Fibroblast of pulmonary artery (primary cell): ENCODE results near the gene REEP2.

ENCODE experiments used
- DNase-seq: peaks from one replicate; pipeline ENCODE4 v3.0.0-alpha.2; 2010; ENCODE audit warnings: low read depth
- H3K4me3 ChIP-seq: replicated peaks from 2 replicates; pipeline ENCODE4 v1.5.1; 2011; ENCODE audit warnings: low read depth, mild to moderate bottlenecking, control low read depth, low read length, moderate library complexity
- CTCF ChIP-seq: IDR thresholded peaks from 2 replicates; pipeline ENCODE4 v1.5.1; 2011; ENCODE audit warnings: mild to moderate bottlenecking, control low read depth, low read length, inconsistent platforms; ENCODE audit errors: missing control alignments

The REEP2 gene

DNA sequence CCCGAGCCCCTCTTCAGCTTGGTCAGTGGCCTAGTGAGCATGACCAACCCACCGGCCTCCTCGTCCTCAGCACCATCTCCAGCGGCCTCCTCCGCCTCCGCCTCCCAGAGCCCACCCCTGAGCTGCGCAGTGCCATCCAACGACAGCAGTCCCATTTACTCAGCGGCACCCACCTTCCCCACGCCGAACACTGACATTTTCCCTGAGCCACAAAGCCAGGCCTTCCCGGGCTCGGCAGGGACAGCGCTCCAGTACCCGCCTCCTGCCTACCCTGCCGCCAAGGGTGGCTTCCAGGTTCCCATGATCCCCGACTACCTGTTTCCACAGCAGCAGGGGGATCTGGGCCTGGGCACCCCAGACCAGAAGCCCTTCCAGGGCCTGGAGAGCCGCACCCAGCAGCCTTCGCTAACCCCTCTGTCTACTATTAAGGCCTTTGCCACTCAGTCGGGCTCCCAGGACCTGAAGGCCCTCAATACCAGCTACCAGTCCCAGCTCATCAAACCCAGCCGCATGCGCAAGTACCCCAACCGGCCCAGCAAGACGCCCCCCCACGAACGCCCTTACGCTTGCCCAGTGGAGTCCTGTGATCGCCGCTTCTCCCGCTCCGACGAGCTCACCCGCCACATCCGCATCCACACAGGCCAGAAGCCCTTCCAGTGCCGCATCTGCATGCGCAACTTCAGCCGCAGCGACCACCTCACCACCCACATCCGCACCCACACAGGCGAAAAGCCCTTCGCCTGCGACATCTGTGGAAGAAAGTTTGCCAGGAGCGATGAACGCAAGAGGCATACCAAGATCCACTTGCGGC is 28.2 kb downstream of the REEP2 start:
- DNase-seq, result peak; percentile 55
- TF ChIP-seq CTCF, result no peak
- peak overlapping the region; percentile 67 for H3K4me3 ChIP-seq

GRCh38 chr5:138467711-138468132 is 28.9 kb downstream of the REEP2 start:
- DNase-seq, result no peak
- H3K4me3 ChIP-seq, result peak overlapping the region; percentile 12
- TF ChIP-seq CTCF, result no peak

- peak; percentile 69 for DNase-seq
- H3K4me3 ChIP-seq, result peak overlapping the region; percentile 12
- no peak for TF ChIP-seq CTCF
Measured at GRCh38 chr5:138468133-138468965, 29.5 kb downstream of the REEP2 start.

GRCh38 chr5:138468966-138469539 is 30.2 kb downstream of the REEP2 start:
- DNase-seq, result peak; percentile 83
- H3K4me3 ChIP-seq, result no peak overlapping the region
- no peak for TF ChIP-seq CTCF

DNA sequence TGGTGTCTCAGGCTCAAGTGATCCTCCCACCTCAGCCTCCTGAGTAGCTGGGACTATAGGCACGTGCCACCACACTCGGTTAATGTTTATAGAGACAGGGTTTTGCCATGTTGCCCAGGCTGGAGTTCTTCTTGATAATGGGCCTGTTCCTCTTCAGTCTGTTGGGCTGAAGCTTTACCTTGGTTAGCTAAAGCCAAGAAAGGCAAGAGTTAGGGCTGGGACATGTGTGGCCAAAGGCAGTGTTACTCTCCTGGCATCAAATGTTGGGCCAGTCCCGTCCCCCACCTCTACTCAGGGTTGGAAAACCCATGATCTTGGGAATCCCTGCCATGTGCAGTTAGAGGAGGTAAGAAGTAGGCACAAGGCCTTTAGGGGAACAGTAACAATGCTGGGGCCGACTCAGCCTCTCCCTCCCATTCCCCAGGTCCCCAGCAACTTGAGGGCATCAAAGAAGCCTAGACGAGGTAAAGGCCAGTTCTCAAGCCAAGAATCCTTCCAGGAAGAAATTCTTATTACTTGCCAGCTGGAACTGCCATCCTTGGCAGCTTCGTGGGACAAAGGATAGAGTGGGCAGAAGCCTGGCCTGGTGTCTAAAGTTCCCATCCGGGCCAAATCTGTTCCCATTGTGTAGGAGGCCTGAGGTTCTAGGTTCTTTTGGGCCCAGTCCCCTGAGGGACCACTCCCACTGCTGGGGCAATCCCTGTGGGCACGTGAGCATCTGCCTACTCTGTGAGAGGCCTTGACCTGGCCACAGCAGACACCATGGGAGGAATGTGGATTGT is 30.9 kb downstream of the REEP2 start:
- TF ChIP-seq CTCF, result no peak
- H3K4me3 ChIP-seq, result no peak overlapping the region
- DNase-seq, result peak; percentile 93

DNA sequence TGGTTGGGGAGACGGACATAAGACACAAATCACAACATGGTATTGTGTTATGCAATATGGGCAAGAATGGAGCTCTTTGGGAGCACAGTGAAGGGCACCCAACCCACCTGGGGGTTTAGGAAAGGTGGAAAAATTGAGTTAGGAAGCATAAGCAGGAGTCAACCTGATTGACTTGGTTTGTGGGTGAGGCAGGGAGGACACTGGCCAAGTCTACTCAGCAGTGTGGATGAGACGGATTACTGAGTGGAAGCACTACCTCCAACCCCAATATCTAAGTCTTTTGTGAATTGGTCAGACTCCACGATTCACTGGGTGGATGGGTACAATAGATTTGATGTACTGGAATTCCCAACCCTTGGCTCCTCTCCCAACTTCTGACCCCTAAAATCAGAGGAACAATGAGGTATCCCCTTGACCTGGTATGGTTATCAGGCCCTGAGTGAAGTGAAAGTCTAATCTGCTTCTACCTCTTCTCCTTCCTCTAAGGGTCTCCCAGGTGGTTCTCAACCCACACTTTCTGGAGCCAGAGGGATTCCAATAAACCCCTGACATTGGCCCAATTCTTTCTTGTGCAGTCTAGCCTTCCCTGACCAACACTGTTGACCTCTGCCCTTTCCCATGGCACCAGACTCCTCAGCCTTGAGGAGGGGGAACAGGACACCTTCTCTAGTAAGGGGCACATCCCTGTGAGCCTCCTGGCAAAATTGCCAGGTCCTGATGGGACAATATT is 31.6 kb downstream of the REEP2 start:
- DNase-seq, result no peak
- no peak overlapping the region for H3K4me3 ChIP-seq
- no peak for TF ChIP-seq CTCF
